Measurements from ENCODE around the gene THPO.
A peak's percentile ranks its signal among the peaks of the same experiment; 100 is the strongest.
"Not testable (repeated sequence)": the region's sequence is repeated elsewhere in the genome, so short reads cannot be mapped to it uniquely, and the experiment has no call there.

The THPO gene

DNA sequence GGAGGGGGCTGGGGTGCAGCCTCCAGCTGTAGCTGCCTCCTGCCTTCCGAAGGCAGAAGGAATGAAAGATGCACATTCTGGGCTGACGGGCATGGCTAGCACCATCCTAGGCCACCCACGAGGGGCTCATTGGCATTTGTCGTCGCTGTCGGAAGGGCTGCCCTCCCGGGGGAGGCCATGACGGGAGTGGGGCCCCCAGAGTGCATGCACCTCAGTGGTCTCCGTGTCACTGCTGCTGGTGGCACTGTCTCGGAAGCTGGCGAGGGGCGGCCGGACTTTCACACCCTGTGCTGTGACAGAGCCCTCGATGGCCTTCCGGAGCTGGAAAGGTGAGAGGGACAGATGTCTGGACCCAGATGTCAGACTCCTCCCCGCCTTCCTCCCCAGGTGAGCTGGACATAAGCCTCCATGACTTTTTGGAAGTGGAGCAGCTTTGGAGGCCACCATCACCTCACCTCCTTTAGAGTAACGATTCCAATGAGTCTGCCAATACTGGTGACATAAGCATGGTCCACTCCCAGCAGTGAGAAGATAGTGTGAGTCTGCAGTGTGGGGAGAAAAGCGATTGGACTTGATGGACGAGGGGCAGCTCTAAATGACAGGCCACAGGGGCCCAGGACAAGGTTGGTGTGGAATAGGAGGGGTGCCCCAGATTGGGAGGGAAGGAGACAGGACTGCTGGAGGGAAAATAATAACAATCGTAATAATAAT lies 31.4 kb downstream of the THPO start:
- Histone ChIP-seq H3K27me3 (ENCODE audit: control insufficient read depth, insufficient read depth, low read length) (no peaks in the 10 kb centered on the region), H3K27ac (ENCODE audit: low read depth, low read length) (no peak overlapping the region), H3K9me3 (ENCODE audit: control insufficient read depth, insufficient read depth, low read depth, low read length) (no peaks in the 10 kb centered on the region), H3K4me3 (ENCODE audit: low read depth, low read length) (no peak overlapping the region), H3K36me3 (ENCODE audit: control insufficient read depth, insufficient read depth, low read length) (peaks cover 28% of the 10 kb centered on the region), H3K4me1 (ENCODE audit: control insufficient read depth, insufficient read depth, low read length) (peaks cover 17% of the 10 kb centered on the region; the same call in 1 of the 2 replicates), H3K9ac (ENCODE audit: low read length) (no peak overlapping the region)

DNA sequence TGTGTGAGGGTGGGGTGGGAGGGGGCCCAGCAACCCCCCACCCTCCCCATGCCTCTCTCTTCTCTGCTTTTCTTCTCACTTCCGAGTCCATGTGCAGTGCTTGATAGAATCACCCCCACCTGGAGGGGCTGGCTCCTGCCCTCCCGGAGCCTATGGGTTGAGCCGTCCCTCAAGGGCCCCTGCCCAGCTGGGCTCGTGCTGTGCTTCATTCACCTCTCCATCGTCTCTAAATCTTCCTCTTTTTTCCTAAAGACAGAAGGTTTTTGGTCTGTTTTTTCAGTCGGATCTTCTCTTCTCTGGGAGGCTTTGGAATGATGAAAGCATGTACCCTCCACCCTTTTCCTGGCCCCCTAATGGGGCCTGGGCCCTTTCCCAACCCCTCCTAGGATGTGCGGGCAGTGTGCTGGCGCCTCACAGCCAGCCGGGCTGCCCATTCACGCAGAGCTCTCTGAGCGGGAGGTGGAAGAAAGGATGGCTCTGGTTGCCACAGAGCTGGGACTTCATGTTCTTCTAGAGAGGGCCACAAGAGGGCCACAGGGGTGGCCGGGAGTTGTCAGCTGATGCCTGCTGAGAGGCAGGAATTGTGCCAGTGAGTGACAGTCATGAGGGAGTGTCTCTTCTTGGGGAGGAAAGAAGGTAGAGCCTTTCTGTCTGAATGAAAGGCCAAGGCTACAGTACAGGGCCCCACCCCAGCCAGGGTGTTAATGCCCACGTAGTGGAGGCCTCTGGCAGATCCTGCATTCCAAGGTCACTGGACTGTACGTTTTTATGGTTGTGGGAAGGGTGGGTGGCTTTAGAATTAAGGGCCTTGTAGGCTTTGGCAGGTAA lies 32.5 kb downstream of the THPO start:
- Histone ChIP-seq H3K4me3 (ENCODE audit: low read depth, low read length) (no peak overlapping the region), H3K9me3 (ENCODE audit: control insufficient read depth, insufficient read depth, low read depth, low read length) (no peaks in the 10 kb centered on the region), H3K27ac (ENCODE audit: low read depth, low read length) (no peak overlapping the region), H3K27me3 (ENCODE audit: control insufficient read depth, insufficient read depth, low read length) (no peaks in the 10 kb centered on the region), H3K4me1 (ENCODE audit: control insufficient read depth, insufficient read depth, low read length) (peaks cover 14% of the 10 kb centered on the region; the same call in 1 of the 2 replicates), H3K9ac (ENCODE audit: low read length) (no peak overlapping the region), H3K36me3 (ENCODE audit: control insufficient read depth, insufficient read depth, low read length) (peaks cover 30% of the 10 kb centered on the region)

DNA sequence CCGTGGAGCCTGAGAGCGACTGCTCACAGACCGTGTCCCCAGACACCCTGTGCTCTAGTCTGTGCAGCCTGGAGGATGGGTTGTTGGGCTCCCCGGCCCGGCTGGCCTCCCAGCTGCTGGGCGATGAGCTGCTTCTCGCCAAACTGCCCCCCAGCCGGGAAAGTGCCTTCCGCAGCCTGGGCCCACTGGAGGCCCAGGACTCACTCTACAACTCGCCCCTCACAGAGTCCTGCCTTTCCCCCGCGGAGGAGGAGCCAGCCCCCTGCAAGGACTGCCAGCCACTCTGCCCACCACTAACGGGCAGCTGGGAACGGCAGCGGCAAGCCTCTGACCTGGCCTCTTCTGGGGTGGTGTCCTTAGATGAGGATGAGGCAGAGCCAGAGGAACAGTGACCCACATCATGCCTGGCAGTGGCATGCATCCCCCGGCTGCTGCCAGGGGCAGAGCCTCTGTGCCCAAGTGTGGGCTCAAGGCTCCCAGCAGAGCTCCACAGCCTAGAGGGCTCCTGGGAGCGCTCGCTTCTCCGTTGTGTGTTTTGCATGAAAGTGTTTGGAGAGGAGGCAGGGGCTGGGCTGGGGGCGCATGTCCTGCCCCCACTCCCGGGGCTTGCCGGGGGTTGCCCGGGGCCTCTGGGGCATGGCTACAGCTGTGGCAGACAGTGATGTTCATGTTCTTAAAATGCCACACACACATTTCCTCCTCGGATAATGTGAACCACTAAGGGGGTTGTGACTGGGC lies 33.3 kb downstream of the THPO start:
- Histone ChIP-seq H3K27ac (ENCODE audit: low read depth, low read length) (0 out of 2 replicates have a peak overlapping the region, but pooled peaks have one; percentile 22), H3K9me3 (ENCODE audit: control insufficient read depth, insufficient read depth, low read depth, low read length) (no peaks in the 10 kb centered on the region), H3K4me1 (ENCODE audit: control insufficient read depth, insufficient read depth, low read length) (peaks cover 15% of the 10 kb centered on the region; the same call in 1 of the 2 replicates), H3K4me3 (ENCODE audit: low read depth, low read length) (no peak overlapping the region), H3K36me3 (ENCODE audit: control insufficient read depth, insufficient read depth, low read length) (peaks cover 30% of the 10 kb centered on the region), H3K27me3 (ENCODE audit: control insufficient read depth, insufficient read depth, low read length) (no peaks in the 10 kb centered on the region), H3K9ac (ENCODE audit: low read length) (no peak overlapping the region)

DNA sequence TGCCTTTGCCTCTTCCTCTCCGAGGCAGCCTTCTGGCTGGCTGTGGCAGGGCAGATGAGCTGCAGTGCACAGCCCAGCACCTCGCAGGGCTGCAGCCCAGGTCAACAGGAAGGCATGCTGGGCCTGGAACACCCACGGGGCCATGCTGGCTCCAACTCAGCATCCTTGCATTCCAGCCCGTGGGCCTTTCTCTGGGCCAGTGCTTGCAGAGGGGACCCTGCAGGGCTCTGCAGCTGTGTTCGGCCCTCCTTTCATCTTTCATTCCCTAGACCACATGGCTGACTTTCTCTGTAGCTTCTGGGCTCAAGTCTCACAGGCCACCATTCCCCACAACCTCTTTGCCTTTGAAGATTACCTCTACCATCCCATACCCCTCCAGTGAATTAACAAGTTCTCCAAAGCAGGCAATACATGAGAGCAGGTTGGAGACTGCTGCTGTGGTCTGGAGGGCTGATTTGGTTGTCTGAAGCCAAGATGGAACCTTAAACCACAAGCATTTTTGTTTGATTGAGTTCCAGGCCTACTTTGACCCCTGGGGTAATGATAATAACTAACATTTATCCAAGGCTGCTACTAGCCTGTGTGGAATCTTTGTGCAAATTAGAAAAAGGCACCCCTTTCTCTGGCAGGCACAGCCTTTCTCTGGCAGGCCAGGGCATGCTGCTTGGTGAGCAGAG lies 34.7 kb downstream of the THPO start:
- H3K27ac ChIP-seq (ENCODE audit: low read depth, low read length) = no peak overlapping the region

DNA sequence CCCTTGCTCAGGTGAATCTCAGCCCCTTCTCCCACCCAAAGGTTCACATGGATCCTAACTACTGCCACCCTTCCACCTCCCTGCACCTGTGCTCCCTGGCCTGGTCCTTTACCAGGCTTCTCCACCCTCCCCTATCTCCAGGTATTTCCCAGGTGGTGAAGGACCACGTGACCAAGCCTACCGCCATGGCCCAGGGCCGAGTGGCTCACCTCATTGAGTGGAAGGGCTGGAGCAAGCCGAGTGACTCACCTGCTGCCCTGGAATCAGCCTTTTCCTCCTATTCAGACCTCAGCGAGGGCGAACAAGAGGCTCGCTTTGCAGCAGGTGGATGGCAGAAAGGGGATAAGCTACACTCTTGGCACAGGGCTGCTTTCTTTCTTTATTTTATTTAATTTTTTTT lies 36.1 kb downstream of the THPO start:
- Histone ChIP-seq H3K9me3 (ENCODE audit: control insufficient read depth, insufficient read depth, low read depth, low read length) (no peaks in the 10 kb centered on the region), H3K27ac (ENCODE audit: low read depth, low read length) (no peak overlapping the region), H3K4me1 (ENCODE audit: control insufficient read depth, insufficient read depth, low read length) (peaks cover 28% of the 10 kb centered on the region), H3K27me3 (ENCODE audit: control insufficient read depth, insufficient read depth, low read length) (no peaks in the 10 kb centered on the region), H3K36me3 (ENCODE audit: control insufficient read depth, insufficient read depth, low read length) (peaks cover 29% of the 10 kb centered on the region), H3K4me3 (ENCODE audit: low read depth, low read length) (no peak overlapping the region), H3K9ac (ENCODE audit: low read length) (no peak overlapping the region)

More for the DNA sequence above, 34.7 kb downstream of the THPO start:
- Histone ChIP-seq H3K9ac (ENCODE audit: low read length) (no peak overlapping the region), H3K4me3 (ENCODE audit: low read depth, low read length) (no peak overlapping the region), H3K9me3 (ENCODE audit: control insufficient read depth, insufficient read depth, low read depth, low read length) (no peaks in the 10 kb centered on the region), H3K27me3 (ENCODE audit: control insufficient read depth, insufficient read depth, low read length) (no peaks in the 10 kb centered on the region), H3K36me3 (ENCODE audit: control insufficient read depth, insufficient read depth, low read length) (peaks cover 30% of the 10 kb centered on the region), H3K4me1 (ENCODE audit: control insufficient read depth, insufficient read depth, low read length) (peaks cover 21% of the 10 kb centered on the region)

DNA sequence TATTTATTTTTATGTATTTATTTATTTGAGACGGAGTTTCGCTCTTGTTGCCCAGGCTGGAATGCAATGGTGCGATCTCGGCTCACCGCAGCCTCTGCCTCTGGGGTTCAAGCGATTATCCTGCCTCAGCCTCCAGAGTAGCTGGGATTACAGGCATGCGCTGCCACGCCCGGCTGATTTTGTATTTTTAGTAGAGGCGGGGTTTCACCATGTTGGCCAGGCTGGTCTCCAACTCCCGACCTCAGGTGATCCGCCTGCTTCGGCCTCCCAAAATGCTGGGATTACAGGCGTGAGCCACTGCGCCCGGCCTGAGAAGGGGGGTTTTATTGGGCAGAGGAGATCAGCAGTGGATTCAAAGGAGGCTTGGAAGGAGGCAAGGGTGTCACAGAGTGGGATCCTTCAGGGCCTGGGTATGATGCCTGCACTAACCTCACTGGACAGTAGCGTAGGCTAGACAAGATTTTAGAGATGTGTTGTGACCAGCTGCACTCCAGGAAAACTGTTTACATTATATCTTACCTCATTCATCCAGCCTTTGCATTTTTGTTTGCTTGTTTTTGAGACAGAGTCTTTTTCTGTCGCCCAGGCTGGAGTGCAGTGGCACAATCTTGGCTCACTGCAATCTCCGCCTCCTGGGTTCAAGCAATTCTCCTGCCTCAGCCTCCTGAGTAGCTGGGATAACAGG lies 38.4 kb downstream of the THPO start:
- H3K27ac ChIP-seq (ENCODE audit: low read depth, low read length); H3K9ac ChIP-seq (ENCODE audit: low read length); H3K27me3 ChIP-seq (ENCODE audit: control insufficient read depth, insufficient read depth, low read length); H3K4me3 ChIP-seq (ENCODE audit: low read depth, low read length); H3K9me3 ChIP-seq (ENCODE audit: control insufficient read depth, insufficient read depth, low read depth, low read length): not testable (repeated sequence)
- H3K4me1 ChIP-seq (ENCODE audit: control insufficient read depth, insufficient read depth, low read length) = peaks cover 25% of the 10 kb centered on the region
- H3K36me3 ChIP-seq (ENCODE audit: control insufficient read depth, insufficient read depth, low read length) = peaks cover 27% of the 10 kb centered on the region

DNA sequence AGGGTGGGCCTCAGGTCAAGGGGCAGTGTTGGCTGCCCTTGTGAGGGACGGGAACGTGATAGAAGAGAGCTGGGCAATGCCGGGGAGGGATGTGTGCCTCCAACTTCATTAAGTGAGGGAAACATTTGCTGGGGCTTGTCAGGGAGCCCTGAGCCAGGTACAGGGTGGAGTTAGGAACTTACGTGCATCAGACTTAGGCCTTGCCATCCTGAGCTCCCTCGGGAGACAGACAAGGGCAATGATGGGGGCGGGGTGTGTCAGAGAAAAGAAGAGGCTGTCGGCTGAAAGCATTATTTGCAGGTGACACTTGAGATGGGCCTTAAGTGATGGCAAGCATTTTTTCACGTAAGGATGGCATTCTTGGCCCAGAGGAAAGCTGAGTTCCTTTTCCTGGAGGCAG lies 39.0 kb downstream of the THPO start:
- Histone ChIP-seq H3K27ac (ENCODE audit: low read depth, low read length) (no peak overlapping the region), H3K9ac (ENCODE audit: low read length) (no peak overlapping the region), H3K4me3 (ENCODE audit: low read depth, low read length) (peak overlapping the region; percentile 47), H3K36me3 (ENCODE audit: control insufficient read depth, insufficient read depth, low read length) (peaks cover 29% of the 10 kb centered on the region), H3K9me3 (ENCODE audit: control insufficient read depth, insufficient read depth, low read depth, low read length) (no peaks in the 10 kb centered on the region), H3K27me3 (ENCODE audit: control insufficient read depth, insufficient read depth, low read length) (no peaks in the 10 kb centered on the region), H3K4me1 (ENCODE audit: control insufficient read depth, insufficient read depth, low read length) (peaks cover 25% of the 10 kb centered on the region)

DNA sequence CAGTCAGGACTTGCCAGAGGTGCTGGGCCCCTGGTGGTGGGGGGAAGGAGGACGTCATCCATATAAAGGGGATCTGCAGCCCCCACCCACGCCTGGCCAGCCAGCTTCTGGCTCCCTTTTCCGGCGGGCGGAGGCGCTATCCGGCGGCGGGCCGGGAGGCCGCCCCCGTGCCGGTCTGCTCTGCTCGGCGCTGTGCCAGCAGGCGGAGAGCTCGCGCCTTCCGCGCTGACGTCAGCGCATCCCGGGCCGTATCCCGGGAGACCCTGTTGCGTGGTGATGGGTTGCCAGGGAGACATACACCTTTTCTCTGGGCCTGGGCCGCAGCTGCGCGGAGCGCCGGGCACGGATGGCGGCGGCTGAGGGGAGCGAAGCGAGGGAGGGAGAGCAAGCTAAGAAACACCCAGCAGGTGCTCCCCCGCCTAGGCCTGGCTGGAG lies 39.5 kb downstream of the THPO start:
- Histone ChIP-seq H3K27ac (ENCODE audit: low read depth, low read length) (no peak overlapping the region), H3K9me3 (ENCODE audit: control insufficient read depth, insufficient read depth, low read depth, low read length) (no peaks in the 10 kb centered on the region), H3K36me3 (ENCODE audit: control insufficient read depth, insufficient read depth, low read length) (peaks cover 31% of the 10 kb centered on the region), H3K9ac (ENCODE audit: low read length) (peak overlapping the region; percentile 49), H3K27me3 (ENCODE audit: control insufficient read depth, insufficient read depth, low read length) (no peaks in the 10 kb centered on the region), H3K4me3 (ENCODE audit: low read depth, low read length) (peak overlapping the region; percentile 47), H3K4me1 (ENCODE audit: control insufficient read depth, insufficient read depth, low read length) (peaks cover 25% of the 10 kb centered on the region)

DNA sequence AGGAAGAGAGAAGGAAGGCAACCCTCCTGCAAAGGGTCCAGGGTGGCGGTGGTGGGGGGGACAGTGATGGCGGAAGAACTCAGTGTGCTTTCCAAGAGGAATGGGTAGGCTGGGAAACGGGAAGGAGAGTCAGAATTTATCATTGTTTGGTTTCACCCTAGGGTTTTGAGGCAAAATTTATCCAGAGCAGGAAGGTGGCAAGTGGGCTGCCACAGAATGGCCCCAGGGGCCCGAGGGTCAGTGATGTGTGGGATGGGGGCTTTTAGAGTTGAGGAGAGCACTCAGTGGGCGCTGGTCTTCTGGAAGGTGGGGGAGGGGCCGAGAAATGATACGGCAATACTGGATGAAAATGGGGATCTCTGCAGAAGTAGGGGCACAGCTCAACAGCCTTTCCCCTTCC lies 40.0 kb downstream of the THPO start:
- Histone ChIP-seq H3K4me3 (ENCODE audit: low read depth, low read length) (peak overlapping the region; percentile 47), H3K36me3 (ENCODE audit: control insufficient read depth, insufficient read depth, low read length) (peaks cover 31% of the 10 kb centered on the region), H3K27ac (ENCODE audit: low read depth, low read length) (no peak overlapping the region), H3K9ac (ENCODE audit: low read length) (peak overlapping the region; percentile 49), H3K27me3 (ENCODE audit: control insufficient read depth, insufficient read depth, low read length) (no peaks in the 10 kb centered on the region), H3K9me3 (ENCODE audit: control insufficient read depth, insufficient read depth, low read depth, low read length) (no peaks in the 10 kb centered on the region), H3K4me1 (ENCODE audit: control insufficient read depth, insufficient read depth, low read length) (peaks cover 25% of the 10 kb centered on the region)

DNA sequence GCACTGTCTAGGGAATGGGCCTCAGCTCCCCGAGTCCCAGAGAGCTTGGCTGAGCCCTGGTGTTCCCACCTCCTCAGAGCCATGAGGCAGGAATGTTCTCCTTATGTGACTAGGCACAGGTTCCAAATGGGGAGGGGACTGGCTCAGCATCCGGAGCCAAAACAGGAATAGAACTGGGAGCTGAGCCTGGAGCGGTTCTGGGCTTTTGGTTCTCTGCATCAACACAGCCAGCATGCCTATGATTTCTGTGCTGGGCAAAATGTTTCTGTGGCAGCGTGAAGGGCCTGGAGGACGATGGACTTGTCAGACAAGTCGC lies 40.6 kb downstream of the THPO start, which contains the start of gene FAM131A:
Gene FAM131A, plus strand, starts transcription at position 202 of the 316 bp plus-strand sequence. Its CDS starts 31 bp downstream, at position 233.
- Histone ChIP-seq H3K9ac (ENCODE audit: low read length) (peak within 1 kb of the TSS; percentile 84), H3K4me3 (ENCODE audit: low read depth, low read length) (peak within 1 kb of the TSS; percentile 88), H3K36me3 (ENCODE audit: control insufficient read depth, insufficient read depth, low read length) (peaks cover 32% of the 10 kb centered on the region), H3K27ac (ENCODE audit: low read depth, low read length) (peak within 1 kb of the TSS; percentile 75; the same call in 1 of the 2 replicates), H3K27me3 (ENCODE audit: control insufficient read depth, insufficient read depth, low read length) (no peaks in the 10 kb centered on the region), H3K4me1 (ENCODE audit: control insufficient read depth, insufficient read depth, low read length) (peaks cover 25% of the 10 kb centered on the region), H3K9me3 (ENCODE audit: control insufficient read depth, insufficient read depth, low read depth, low read length) (no peaks in the 10 kb centered on the region)
